ENCODE results near the gene RPL11. TPM values are rescaled to one million over a fixed set of nuclear protein-coding genes. Genes with fewer than 3 reads are reported as not detected.

Gene RPL11
- total and polyA plus RNA-seq, 10 of the 15 experiments (the other 5 are each of a cell fraction or from before 2014, with no cell fraction given), result 968 to 4,611 (median 2,521) TPM

- Histone ChIP-seq H3K4me3 (no peak overlapping the region), H3K9me3 (replicated peaks; ENCODE audit: control insufficient read depth, insufficient read depth, low read length) (no peaks in the 10 kb centered on the region; the same call in 2 of the 3 replicates), H4K20me1 (ENCODE audit: control insufficient read depth, insufficient read depth) (no peaks in the 10 kb centered on the region), H3K4me1 (ENCODE audit: control insufficient read depth, insufficient read depth, low read length) (peaks cover 3% of the 10 kb centered on the region; the same call in 1 of the 2 replicates), H3K27me3 (replicated peaks in 1 of 2; ENCODE audit: control insufficient read depth in 2 of 2, insufficient read depth in 2 of 2, low read length in 1 of 2) (0 out of 4 replicates have a peak, but pooled peaks cover 0 to 1% of the 10 kb centered on the region in 2 experiments), H3K27ac (ENCODE audit: control insufficient read depth, insufficient read depth) (no peak overlapping the region), H3K79me2 (ENCODE audit: control insufficient read depth, insufficient read depth, low read length) (no peaks in the 10 kb centered on the region), H3K36me3 (ENCODE audit: control insufficient read depth in 2 of 2, insufficient read depth in 2 of 2, low read length in 1 of 2) (no peaks in the 10 kb centered on the region), H3K9ac (ENCODE audit: control insufficient read depth, insufficient read depth, low read length) (no peak overlapping the region), H2AFZ (ENCODE audit: control insufficient read depth, low read depth, low read length) (no peak overlapping the region), H3K4me2 (ENCODE audit: control insufficient read depth, insufficient read depth) (no peak overlapping the region)
- intact Hi-C loops (cut with micrococcal nuclease; ENCODE audit: unreplicated experiment) (no loop called here), in situ Hi-C loops (cut with MboI) (no loop called here)
- ChIA-PET CTCF (interaction anchor here (0.8 to 3.8 kb wide), 10 partner anchors 8 to 147 kb away, joined by 3 to 14 read pairs (median 5); no protein-coding TSS in a partner anchor), SMC1A (ENCODE audit: uncharacterized antibody, unreplicated experiment) (interaction anchor here (0.9 to 1.0 kb wide), 3 partner anchors 8 to 148 kb away, joined by 3 to 5 read pairs (median 4); no protein-coding TSS in a partner anchor), POLR2A (no interaction called here), RAD21 (ENCODE audit: unreplicated experiment) (interaction anchor here (0.6 to 1.3 kb wide), 5 partner anchors 12 to 147 kb away, joined by 3 to 4 read pairs (median 3); no protein-coding TSS in a partner anchor)
- 11% methylated on average over 5 of the region's 5 CpGs for WGBS (ENCODE audit: insufficient coverage, insufficient replicate concordance, low lambda C conversion rate, missing lambda C conversion rate)
- no peak for DNase-seq (ENCODE audit: low read depth, low spot score)
- no TSS peak for BruUV-seq (replicated peaks)
- no peak for FAIRE-seq
- no peak for ATAC-seq
- TF ChIP-seq TCF3 (IDR thresholded peaks at IDR 0.05; ENCODE audit: borderline replicate concordance, insufficient read depth, low read depth, low read length) (no peak), ZNF622 (IDR thresholded peaks at IDR 0.05) (no peak), MEF2B (IDR thresholded peaks at IDR 0.05; ENCODE audit: partially characterized antibody, poor library complexity, severe bottlenecking) (no peak), HDGF (IDR thresholded peaks at IDR 0.05) (no peak), DPF2 (IDR thresholded peaks at IDR 0.05) (no peak), IRF3 (IDR thresholded peaks at IDR 0.05) (no peak), TAF1 (IDR thresholded peaks at IDR 0.05; ENCODE audit: borderline replicate concordance, low read depth, low read length) (no peak)
These were observed 47.1 kb upstream of the RPL11 start for GRCh38 chr1:23644555-23644866.

All from GM12878 (cell line).